Erythroblast (primary cell): ENCODE data around the gene TTC36.

Experiments used
- DNase-seq, 2 experiments: peaks; one replicate each; lab custom pipeline; 2025; lab: John Stamatoyannopoulos, UW
- GATA1 ChIP-seq: IDR thresholded peaks from 2 replicates; pipeline ENCODE4 v1.6.1; 2011; ENCODE audit warnings: low read depth, mild to moderate bottlenecking, control low read depth, low read length, moderate library complexity
- POLR2A ChIP-seq: IDR thresholded peaks from 2 replicates; pipeline ENCODE4 v1.6.1; 2011; ENCODE audit warnings: mild to moderate bottlenecking, low read length

Gene TTC36

GRCh38 chr11:118524757-118525470 is 2.4 kb upstream of the TTC36 start:
- no peak for DNase-seq
- TF ChIP-seq GATA1 (no peak), POLR2A (no peak)

- DNase-seq = no peak
- TF ChIP-seq GATA1 = no peak
- TF ChIP-seq POLR2A = no peak
Measured at GRCh38 chr11:118526688-118527087, 586 bp upstream of the TTC36 start.

GRCh38 chr11:118528511-118528910 is 1.2 kb downstream of the TTC36 start:
- no peak for DNase-seq
- TF ChIP-seq GATA1 (no peak), POLR2A (no peak)

- no peak for DNase-seq
- TF ChIP-seq GATA1 (no peak), POLR2A (no peak)
Measured at GRCh38 chr11:118529584-118530175, 2.4 kb downstream of the TTC36 start.

- DNase-seq = no peak
- no peak for TF ChIP-seq POLR2A
- TF ChIP-seq GATA1 = no peak
Measured at GRCh38 chr11:118530180-118530682, 3.0 kb downstream of the TTC36 start.

GRCh38 chr11:118530683-118531596 is 3.7 kb downstream of the TTC36 start, which contains the start of gene TMEM25:
TSS of gene TMEM25 (plus strand) at chr11:118531192. CDS start at chr11:118531802, 610 bp downstream.
- DNase-seq = peak; percentile 57 to 58
- no peak for TF ChIP-seq GATA1
- no peak for TF ChIP-seq POLR2A

- no peak for TF ChIP-seq POLR2A
- TF ChIP-seq GATA1 = no peak
- no peak for DNase-seq
Measured at GRCh38 chr11:118531597-118532084, 4.4 kb downstream of the TTC36 start.

- DNase-seq = no peak
- TF ChIP-seq GATA1 = no peak
- no peak for TF ChIP-seq POLR2A
Measured at GRCh38 chr11:118532091-118532490, 4.8 kb downstream of the TTC36 start.

GRCh38 chr11:118532852-118533768 is 5.8 kb downstream of the TTC36 start:
- TF ChIP-seq GATA1 (no peak), POLR2A (no peak)
- no peak for DNase-seq

- DNase-seq = no peak
- no peak for TF ChIP-seq GATA1
- no peak for TF ChIP-seq POLR2A
Measured at GRCh38 chr11:118533769-118534729, 6.8 kb downstream of the TTC36 start.

GRCh38 chr11:118535261-118535660 is 8.0 kb downstream of the TTC36 start:
- TF ChIP-seq GATA1 (no peak), POLR2A (no peak)
- no peak for DNase-seq

- TF ChIP-seq POLR2A = no peak
- TF ChIP-seq GATA1 = no peak
- DNase-seq = no peak
Measured at GRCh38 chr11:118536726-118537125, 9.5 kb downstream of the TTC36 start.
